ENCODE measurements around the gene PCCA.

DNA sequence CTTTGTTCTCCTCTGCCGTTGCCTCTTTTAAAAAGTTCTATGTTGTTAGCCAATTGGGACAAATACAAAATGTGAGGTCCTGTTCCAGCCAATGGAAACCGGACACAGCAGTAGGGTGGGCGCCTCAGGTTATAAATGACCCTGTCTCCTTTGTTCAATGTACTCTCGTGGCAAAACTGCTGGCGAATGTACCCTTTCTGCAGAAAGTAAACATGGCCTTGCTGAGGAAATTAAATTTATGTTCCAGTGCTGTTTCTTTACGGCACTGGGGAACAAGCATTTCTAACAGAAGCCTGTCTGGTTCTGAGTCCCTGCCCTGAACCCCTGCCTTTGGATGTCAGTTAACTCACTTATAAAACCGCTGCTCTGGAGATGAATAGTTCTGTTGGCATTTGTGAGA, 140.7 kb downstream of the PCCA start:
- no peak for TF ChIP-seq POLR2A (IDR thresholded peaks at IDR 0.05)
- TF ChIP-seq, protein P1, sequence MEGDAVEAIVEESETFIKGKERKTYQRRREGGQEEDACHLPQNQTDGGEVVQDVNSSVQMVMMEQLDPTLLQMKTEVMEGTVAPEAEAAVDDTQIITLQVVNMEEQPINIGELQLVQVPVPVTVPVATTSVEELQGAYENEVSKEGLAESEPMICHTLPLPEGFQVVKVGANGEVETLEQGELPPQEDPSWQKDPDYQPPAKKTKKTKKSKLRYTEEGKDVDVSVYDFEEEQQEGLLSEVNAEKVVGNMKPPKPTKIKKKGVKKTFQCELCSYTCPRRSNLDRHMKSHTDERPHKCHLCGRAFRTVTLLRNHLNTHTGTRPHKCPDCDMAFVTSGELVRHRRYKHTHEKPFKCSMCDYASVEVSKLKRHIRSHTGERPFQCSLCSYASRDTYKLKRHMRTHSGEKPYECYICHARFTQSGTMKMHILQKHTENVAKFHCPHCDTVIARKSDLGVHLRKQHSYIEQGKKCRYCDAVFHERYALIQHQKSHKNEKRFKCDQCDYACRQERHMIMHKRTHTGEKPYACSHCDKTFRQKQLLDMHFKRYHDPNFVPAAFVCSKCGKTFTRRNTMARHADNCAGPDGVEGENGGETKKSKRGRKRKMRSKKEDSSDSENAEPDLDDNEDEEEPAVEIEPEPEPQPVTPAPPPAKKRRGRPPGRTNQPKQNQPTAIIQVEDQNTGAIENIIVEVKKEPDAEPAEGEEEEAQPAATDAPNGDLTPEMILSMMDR (IDR thresholded peaks at IDR 0.05): no peak

Data from Peyer's patch (tissue), 4 donors.